OCI-LY3 (cell line): ENCODE measurements around the gene CAPZB.

Experiments
- H2AFZ ChIP-seq: fragments of 200-600, 300-600 bp; shearing (Covaris generic); 2 replicates; pipeline ENCODE4 v1.6.0; 2014; ENCODE audit warnings: antibody characterized with exemption, low read depth, low read length
- H3K27ac ChIP-seq: fragments of 200-600, 300-600 bp; sonication (generic); 2 replicates; pipeline ENCODE4 v1.5.1; 2014; ENCODE audit warnings: mild to moderate bottlenecking, low read length, moderate library complexity, mixed read lengths
- H3K27me3 ChIP-seq: fragments of 200-600, 300-600 bp; sonication (generic); 2 replicates; pipeline ENCODE4 v1.6.1; 2014; ENCODE audit warnings: low read depth, low read length, mixed read lengths
- H3K36me3 ChIP-seq: fragments of 200-600, 300-600 bp; sonication (generic); replicated peaks from 2 replicates; pipeline ENCODE3; 2014; ENCODE audit warnings: low read depth, low read length, mixed read lengths
- H3K4me1 ChIP-seq: fragments of 300-600, 200-600 bp; sonication (generic); 2 replicates; pipeline ENCODE4 v1.6.1; 2014; ENCODE audit warnings: low read length, mixed read lengths
- H3K4me2 ChIP-seq: fragments of 200-600, 300-600 bp; sonication (generic); 2 replicates; pipeline ENCODE4 v1.6.1; 2014; ENCODE audit warnings: low read length, mixed read lengths
- H3K4me3 ChIP-seq: fragments of 300-600, 200-600 bp; sonication (generic); 2 replicates; pipeline ENCODE4 v1.5.1; 2014; ENCODE audit warnings: antibody characterized with exemption, mild to moderate bottlenecking, low read length, moderate library complexity
- H3K79me2 ChIP-seq: fragments of 300-600, 200-600 bp; shearing (Covaris generic); 2 replicates; pipeline ENCODE4 v1.6.1; 2014; ENCODE audit warnings: mild to moderate bottlenecking, low read length, mixed read lengths
- H3K9ac ChIP-seq: fragments of 300-600, 200-600 bp; shearing (Covaris generic); 2 replicates; pipeline ENCODE4 v1.6.0; 2014; ENCODE audit warnings: mild to moderate bottlenecking, low read length, moderate library complexity
- H3K9me3 ChIP-seq: fragments of 200-600, 300-600 bp; shearing (Covaris generic); 2 replicates; pipeline ENCODE4 v1.6.1; 2014; ENCODE audit warnings: low read length, mixed read lengths; ENCODE audit not compliant: insufficient read depth
- H4K20me1 ChIP-seq: fragments of 200-600, 300-600 bp; sonication (generic); 2 replicates; pipeline ENCODE4 v1.6.1; 2016; ENCODE audit warnings: low read length, mixed read lengths; ENCODE audit not compliant: insufficient read depth
- EZH2phosphoT487 ChIP-seq: fragments of 200-600 bp; shearing (Covaris generic); IDR thresholded peaks from 2 replicates; pipeline ENCODE4 v1.6.1; 2018; ENCODE audit warnings: antibody characterized with exemption, mixed run types, low read depth
- TF ChIP-seq, protein P1 (sequence below): fragments of 200-600, 300-600 bp; sonication (generic); IDR thresholded peaks from 2 replicates; pipeline ENCODE4 v1.5.1; 2014; ENCODE audit warnings: antibody characterized with exemption, low read length, low read depth

CAPZB gene

DNA sequence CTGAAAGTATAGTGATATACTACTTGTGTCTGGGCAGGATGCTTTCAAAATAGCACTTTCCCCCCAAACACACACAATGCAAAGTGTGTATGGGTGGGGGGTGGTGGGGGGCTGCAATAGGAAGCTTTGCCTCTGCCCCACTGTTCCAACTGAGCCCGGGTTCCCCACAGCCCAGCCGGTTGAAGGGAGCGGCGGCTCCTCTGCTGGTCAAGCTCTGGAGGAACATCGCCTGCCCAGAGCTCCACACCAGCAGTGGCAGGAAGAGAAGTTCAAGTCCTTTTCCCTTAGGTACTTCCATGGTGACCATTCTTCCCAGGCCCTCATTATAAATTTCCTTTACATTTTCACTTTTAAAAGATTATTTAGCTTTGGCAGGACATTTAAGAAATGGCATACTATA is 74.9 kb downstream of the CAPZB start:
- TF ChIP-seq, protein P1, sequence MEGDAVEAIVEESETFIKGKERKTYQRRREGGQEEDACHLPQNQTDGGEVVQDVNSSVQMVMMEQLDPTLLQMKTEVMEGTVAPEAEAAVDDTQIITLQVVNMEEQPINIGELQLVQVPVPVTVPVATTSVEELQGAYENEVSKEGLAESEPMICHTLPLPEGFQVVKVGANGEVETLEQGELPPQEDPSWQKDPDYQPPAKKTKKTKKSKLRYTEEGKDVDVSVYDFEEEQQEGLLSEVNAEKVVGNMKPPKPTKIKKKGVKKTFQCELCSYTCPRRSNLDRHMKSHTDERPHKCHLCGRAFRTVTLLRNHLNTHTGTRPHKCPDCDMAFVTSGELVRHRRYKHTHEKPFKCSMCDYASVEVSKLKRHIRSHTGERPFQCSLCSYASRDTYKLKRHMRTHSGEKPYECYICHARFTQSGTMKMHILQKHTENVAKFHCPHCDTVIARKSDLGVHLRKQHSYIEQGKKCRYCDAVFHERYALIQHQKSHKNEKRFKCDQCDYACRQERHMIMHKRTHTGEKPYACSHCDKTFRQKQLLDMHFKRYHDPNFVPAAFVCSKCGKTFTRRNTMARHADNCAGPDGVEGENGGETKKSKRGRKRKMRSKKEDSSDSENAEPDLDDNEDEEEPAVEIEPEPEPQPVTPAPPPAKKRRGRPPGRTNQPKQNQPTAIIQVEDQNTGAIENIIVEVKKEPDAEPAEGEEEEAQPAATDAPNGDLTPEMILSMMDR = no peak
- TF ChIP-seq EZH2phosphoT487 = no peak
- H3K4me3 ChIP-seq = no peak overlapping the region
- no peak overlapping the region for H2AFZ ChIP-seq
- H3K4me1 ChIP-seq = peaks cover 25% of the 10 kb centered on the region
- H3K4me2 ChIP-seq = no peak overlapping the region
- H3K36me3 ChIP-seq = no peaks in the 10 kb centered on the region
- no peaks in the 10 kb centered on the region for H3K27me3 ChIP-seq
- no peak overlapping the region for H3K9ac ChIP-seq
- no peak overlapping the region for H3K27ac ChIP-seq
- peaks cover 13% of the 10 kb centered on the region for H3K79me2 ChIP-seq
- H4K20me1 ChIP-seq = peaks cover 32% of the 10 kb centered on the region; the same call in 1 of the 2 replicates
- no peaks in the 10 kb centered on the region for H3K9me3 ChIP-seq

- H3K9ac ChIP-seq = no peak overlapping the region
Measured at GRCh38 chr1:19409477-19410341, 75.6 kb downstream of the CAPZB start.

DNA sequence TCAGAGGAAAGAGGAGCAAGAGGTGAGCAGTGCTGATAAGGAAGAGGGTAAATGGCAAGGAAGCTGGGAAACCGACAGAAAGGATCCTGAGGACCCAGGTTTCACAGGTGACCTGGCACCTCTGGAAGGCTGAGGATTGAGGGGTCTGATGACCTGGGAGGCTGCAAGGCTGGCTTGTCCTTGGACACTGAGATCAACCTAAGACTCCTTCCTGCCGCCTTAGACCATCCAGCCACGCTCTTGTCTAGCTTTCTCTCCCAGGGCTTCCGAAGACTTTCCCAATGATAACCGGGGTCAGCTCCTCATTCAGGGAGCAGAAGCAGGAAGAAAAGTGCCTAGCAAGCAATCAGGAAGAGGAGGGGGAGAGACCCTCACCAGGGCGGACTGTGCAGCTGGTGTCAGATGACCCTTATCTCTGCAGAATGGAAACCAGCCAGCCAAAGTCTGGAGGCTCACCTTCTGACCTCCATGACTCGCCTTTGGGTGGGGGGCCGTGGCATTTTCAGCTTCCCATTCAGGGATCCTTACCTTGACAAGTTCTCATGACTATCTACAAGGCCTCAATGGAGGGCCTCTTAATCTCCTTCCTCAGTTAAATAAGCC is 77.7 kb downstream of the CAPZB start:
- Histone ChIP-seq H3K36me3 (no peaks in the 10 kb centered on the region), H3K27me3 (no peaks in the 10 kb centered on the region), H3K27ac (no peak overlapping the region), H3K9ac (no peak overlapping the region), H3K79me2 (peaks cover 9% of the 10 kb centered on the region), H2AFZ (no peak overlapping the region), H3K4me2 (no peak overlapping the region), H4K20me1 (peaks cover 27% of the 10 kb centered on the region), H3K4me1 (peaks cover 15% of the 10 kb centered on the region), H3K4me3 (no peak overlapping the region), H3K9me3 (no peaks in the 10 kb centered on the region)
- TF ChIP-seq, protein P1 = no peak
- TF ChIP-seq EZH2phosphoT487 = no peak

More at GRCh38 chr1:19409477-19410341, 75.6 kb downstream of the CAPZB start:
- Histone ChIP-seq H3K9me3 (no peaks in the 10 kb centered on the region), H3K4me1 (peaks cover 25% of the 10 kb centered on the region), H3K36me3 (no peaks in the 10 kb centered on the region), H3K27ac (no peak overlapping the region), H3K4me3 (no peak overlapping the region), H3K79me2 (peaks cover 13% of the 10 kb centered on the region), H4K20me1 (peaks cover 32% of the 10 kb centered on the region), H3K27me3 (no peaks in the 10 kb centered on the region), H3K4me2 (no peak overlapping the region), H2AFZ (no peak overlapping the region)
- TF ChIP-seq EZH2phosphoT487 = no peak
- TF ChIP-seq, protein P1 = no peak

- no peak overlapping the region for H2AFZ ChIP-seq
- peaks cover 13% of the 10 kb centered on the region for H3K4me1 ChIP-seq
- H3K27me3 ChIP-seq = no peaks in the 10 kb centered on the region
- peaks cover 8% of the 10 kb centered on the region; the same call in 1 of the 2 replicates for H3K79me2 ChIP-seq
- H4K20me1 ChIP-seq = peaks cover 27% of the 10 kb centered on the region
- no peak overlapping the region for H3K9ac ChIP-seq
- TF ChIP-seq, protein P1 = no peak
- TF ChIP-seq EZH2phosphoT487 = no peak
- H3K9me3 ChIP-seq = no peaks in the 10 kb centered on the region
- no peak overlapping the region for H3K4me3 ChIP-seq
- H3K4me2 ChIP-seq = no peak overlapping the region
- no peak overlapping the region for H3K27ac ChIP-seq
- H3K36me3 ChIP-seq = no peaks in the 10 kb centered on the region
Measured at GRCh38 chr1:19406680-19407079, 78.7 kb downstream of the CAPZB start.
